ENCODE results near the gene RD3L.

DNA sequence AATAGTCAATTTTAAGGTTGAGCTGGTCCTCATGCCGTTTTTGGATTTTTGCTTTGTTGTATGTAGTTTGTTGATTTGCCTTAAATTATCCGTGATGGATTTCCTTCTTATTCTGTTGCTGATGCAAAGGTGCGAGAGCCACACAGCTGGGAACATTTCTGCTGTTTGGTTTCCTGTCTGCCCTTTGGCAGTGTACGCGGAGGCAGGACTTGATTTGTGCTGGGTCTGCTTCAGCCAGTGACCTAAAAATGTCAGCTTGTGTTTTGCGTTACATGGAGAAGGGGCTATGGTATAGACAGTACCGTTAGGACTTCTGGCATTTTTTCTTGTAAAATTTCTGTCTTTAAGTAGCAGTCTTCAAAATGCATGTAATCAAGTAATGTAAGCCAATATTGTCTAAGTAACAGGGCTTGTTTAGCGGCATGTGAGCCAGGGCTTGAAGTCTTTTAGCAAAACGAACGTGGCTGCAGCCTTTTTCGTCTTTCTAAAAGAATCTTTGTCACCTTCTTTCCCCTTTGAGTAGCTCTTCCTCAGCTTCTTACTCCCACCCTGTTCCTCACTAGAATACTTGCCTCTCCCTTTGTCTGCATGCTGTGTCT is 18.2 kb upstream of the RD3L start:
- TF ChIP-seq, protein P1, sequence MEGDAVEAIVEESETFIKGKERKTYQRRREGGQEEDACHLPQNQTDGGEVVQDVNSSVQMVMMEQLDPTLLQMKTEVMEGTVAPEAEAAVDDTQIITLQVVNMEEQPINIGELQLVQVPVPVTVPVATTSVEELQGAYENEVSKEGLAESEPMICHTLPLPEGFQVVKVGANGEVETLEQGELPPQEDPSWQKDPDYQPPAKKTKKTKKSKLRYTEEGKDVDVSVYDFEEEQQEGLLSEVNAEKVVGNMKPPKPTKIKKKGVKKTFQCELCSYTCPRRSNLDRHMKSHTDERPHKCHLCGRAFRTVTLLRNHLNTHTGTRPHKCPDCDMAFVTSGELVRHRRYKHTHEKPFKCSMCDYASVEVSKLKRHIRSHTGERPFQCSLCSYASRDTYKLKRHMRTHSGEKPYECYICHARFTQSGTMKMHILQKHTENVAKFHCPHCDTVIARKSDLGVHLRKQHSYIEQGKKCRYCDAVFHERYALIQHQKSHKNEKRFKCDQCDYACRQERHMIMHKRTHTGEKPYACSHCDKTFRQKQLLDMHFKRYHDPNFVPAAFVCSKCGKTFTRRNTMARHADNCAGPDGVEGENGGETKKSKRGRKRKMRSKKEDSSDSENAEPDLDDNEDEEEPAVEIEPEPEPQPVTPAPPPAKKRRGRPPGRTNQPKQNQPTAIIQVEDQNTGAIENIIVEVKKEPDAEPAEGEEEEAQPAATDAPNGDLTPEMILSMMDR (IDR thresholded peaks at IDR 0.05), result no peak
- TF ChIP-seq POLR2A (IDR thresholded peaks at IDR 0.05; ENCODE audit: low read depth) (no peak), POLR2AphosphoS5 (IDR thresholded peaks at IDR 0.05) (no peak)

All from esophagus muscularis mucosa (tissue), 3 donors.